Suprapubic skin (tissue), 4 donors: ENCODE measurements around the gene CFAP119. TPM values are rescaled to one million over a fixed set of nuclear protein-coding genes. Genes with fewer than 3 reads are reported as not detected.

Source experiments
- DNase-seq, 2 donors: peaks; one replicate each; pipeline ENCODE4 v3.0.0-alpha.2; 2019; ENCODE audit warnings: low spot score in 2 of 2
- H3K27ac ChIP-seq: fragments of 200-600 bp; sonication (generic); one replicate; pipeline ENCODE4 v1.5.1; 2019
- H3K27me3 ChIP-seq: fragments of 200-600 bp; sonication (generic); one replicate; pipeline ENCODE4 v1.5.1; 2019
- H3K36me3 ChIP-seq: fragments of 200-600 bp; sonication (generic); one replicate; pipeline ENCODE4 v1.5.1; 2019
- H3K4me1 ChIP-seq: fragments of 200-600 bp; sonication (generic); one replicate; pipeline ENCODE4 v1.5.1; 2019
- H3K4me3 ChIP-seq: fragments of 200-600 bp; sonication (generic); one replicate; pipeline ENCODE4 v1.5.1; 2019; ENCODE audit warnings: mild to moderate bottlenecking
- H3K9me3 ChIP-seq: fragments of 200-600 bp; sonication (generic); one replicate; pipeline ENCODE4 v1.5.1; 2019
- EP300 ChIP-seq: sonication (generic); formaldehyde crosslinking; IDR thresholded peaks from one replicate; pipeline ENCODE4 v1.6.1; 2017; ENCODE audit warnings: antibody characterized with exemption
- POLR2A ChIP-seq, 2 donors: fragments of 450-650 bp; IDR thresholded peaks; one replicate each; pipeline ENCODE4 v1.6.1; 2017; ENCODE audit warnings: antibody characterized with exemption in 2 of 2, mild to moderate bottlenecking in 2 of 2, moderate library complexity in 2 of 2
- POLR2AphosphoS5 ChIP-seq, 3 donors: sonication (generic); formaldehyde crosslinking; IDR thresholded peaks; one replicate each; pipeline ENCODE4 v1.6.1; 2017; ENCODE audit warnings: antibody characterized with exemption in 3 of 3
- WGBS: methylation state at CpG from one replicate; pipeline ENCODE4 v1.1.5; 2018; 5-methylcytosine and 5-hydroxymethylcytosine counted together
- total RNA-seq, 4 donors: library from RNA; depleted of rRNA; stranded (reverse); fragments of >200 nt; gene quantifications; one replicate each; pipeline ENCODE4 v1.1.0, GENCODE V29; 2016
- TF ChIP-seq, protein P1 (sequence below), 2 donors: fragments of 200-600 bp in 1 of 2; fragments of 450-650 bp in 1 of 2; sonication (generic) in 1 of 2; IDR thresholded peaks; one replicate each; pipeline ENCODE4 v1.5.1; 2016 to 2019; ENCODE audit warnings: antibody characterized with exemption in 2 of 2, mild to moderate bottlenecking in 1 of 2, moderate library complexity in 1 of 2

The CFAP119 gene
- total RNA-seq, 4 donors from 2014 or later: 3.8 to 6.7 (median 5.0) TPM

DNA sequence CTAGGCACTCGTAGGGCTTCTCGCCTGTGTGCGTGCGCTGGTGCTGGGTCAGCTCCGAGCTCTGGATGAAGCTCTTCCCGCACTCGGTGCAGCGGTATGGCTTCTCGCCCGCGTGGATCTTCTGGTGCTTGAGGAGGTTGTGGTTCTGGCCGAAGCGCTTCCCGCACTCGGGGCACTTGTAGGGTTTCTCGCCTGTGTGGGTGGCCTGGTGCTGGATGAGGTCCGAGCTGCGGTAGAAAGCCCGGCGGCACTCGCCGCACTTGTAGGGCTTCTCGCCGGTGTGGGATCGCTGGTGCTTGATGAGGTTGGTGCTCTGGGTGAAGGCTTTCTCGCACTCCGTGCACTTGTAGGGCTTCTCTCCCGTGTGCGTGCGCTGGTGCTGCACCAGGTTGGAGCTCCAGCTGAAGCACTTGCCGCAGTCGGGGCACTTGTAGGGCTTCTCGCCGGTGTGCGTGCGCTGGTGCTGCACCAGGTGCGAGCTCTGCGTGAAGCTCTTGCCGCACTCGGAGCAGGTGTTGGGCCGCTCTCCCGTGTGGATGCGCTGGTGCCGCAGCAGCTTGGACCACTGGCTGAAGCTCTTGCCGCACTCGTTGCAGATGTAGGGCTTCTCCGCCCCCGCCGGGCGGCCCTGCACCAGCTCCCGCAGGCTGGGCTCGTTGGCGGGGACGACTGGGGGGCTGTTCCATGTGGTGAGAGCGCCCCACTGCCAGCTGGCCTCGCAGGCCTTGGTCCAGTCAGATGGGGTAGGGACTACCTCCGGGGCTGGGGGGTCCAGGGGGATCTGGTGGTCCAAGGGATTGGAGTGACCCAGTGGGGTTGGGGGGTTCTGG lies 21.6 kb upstream of the CFAP119 start:
- H3K4me3 ChIP-seq: no peak overlapping the region

DNA sequence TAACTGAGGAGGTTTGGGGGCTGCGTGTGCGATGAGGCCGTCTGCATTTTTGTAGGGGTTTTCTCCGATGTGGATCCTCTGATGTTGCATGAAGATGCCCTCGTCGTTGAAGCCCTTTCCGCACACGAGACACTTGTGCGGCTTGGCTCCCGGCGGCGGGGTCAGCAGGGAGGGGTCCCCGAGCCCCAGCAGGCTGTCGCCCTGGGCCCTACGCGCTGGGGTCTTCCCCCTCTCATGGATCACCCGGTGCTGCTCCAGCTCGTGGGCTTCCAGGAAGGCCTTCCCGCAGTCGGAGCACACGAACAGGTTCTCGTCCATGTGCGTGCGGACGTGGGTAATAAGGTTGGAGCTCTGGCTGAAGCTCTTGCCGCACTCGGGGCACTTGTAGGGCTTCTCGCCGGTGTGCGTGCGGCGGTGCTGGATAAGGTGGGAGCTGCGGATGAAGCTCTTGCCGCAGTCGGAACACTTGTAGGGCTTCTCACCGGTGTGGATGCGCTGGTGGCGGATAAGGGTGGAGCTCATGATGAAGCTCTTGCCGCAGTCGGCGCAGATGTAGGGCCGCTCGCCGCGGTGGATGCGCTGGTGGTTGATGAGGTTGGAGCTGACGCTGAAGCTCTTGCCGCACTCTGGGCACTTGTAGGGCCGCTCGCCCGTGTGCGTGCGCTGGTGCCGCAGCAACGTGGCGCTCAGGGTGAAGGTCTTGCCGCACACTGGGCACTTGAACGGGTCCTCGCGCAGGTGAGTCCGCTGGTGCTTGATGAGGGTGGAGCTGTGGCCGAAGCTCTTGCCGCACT lies 20.8 kb upstream of the CFAP119 start:
- no peaks in the 10 kb centered on the region for H3K9me3 ChIP-seq
- WGBS: 94% methylated on average over 33 of the region's 63 CpGs
- peaks cover 23% of the 10 kb centered on the region for H3K4me1 ChIP-seq
- no peak overlapping the region for H3K27ac ChIP-seq
- peaks cover 38% of the 10 kb centered on the region for H3K36me3 ChIP-seq
- H3K27me3 ChIP-seq: no peaks in the 10 kb centered on the region
- no peak overlapping the region for H3K4me3 ChIP-seq
- DNase-seq: no peak
- TF ChIP-seq POLR2A (IDR thresholded peaks at IDR 0.05): no peak
- TF ChIP-seq, protein P1, sequence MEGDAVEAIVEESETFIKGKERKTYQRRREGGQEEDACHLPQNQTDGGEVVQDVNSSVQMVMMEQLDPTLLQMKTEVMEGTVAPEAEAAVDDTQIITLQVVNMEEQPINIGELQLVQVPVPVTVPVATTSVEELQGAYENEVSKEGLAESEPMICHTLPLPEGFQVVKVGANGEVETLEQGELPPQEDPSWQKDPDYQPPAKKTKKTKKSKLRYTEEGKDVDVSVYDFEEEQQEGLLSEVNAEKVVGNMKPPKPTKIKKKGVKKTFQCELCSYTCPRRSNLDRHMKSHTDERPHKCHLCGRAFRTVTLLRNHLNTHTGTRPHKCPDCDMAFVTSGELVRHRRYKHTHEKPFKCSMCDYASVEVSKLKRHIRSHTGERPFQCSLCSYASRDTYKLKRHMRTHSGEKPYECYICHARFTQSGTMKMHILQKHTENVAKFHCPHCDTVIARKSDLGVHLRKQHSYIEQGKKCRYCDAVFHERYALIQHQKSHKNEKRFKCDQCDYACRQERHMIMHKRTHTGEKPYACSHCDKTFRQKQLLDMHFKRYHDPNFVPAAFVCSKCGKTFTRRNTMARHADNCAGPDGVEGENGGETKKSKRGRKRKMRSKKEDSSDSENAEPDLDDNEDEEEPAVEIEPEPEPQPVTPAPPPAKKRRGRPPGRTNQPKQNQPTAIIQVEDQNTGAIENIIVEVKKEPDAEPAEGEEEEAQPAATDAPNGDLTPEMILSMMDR (IDR thresholded peaks at IDR 0.05): no peak
- no peak for TF ChIP-seq POLR2AphosphoS5 (IDR thresholded peaks at IDR 0.05)
- TF ChIP-seq EP300: no peak

More for the DNA sequence above, 21.6 kb upstream of the CFAP119 start:
- Histone ChIP-seq H3K36me3 (peaks cover 38% of the 10 kb centered on the region), H3K4me1 (peaks cover 27% of the 10 kb centered on the region), H3K9me3 (no peaks in the 10 kb centered on the region), H3K27ac (no peak overlapping the region), H3K27me3 (no peaks in the 10 kb centered on the region)
- no peak for DNase-seq
- WGBS: 94% methylated on average over 17 of the region's 57 CpGs
- TF ChIP-seq, protein P1 (IDR thresholded peaks at IDR 0.05): no peak
- no peak for TF ChIP-seq POLR2AphosphoS5 (IDR thresholded peaks at IDR 0.05)
- TF ChIP-seq POLR2A (IDR thresholded peaks at IDR 0.05): no peak
- TF ChIP-seq EP300: no peak

- H3K4me3 ChIP-seq: no peak overlapping the region
- WGBS: 83% methylated on average over 4 of the region's 4 CpGs
- H3K9me3 ChIP-seq: no peaks in the 10 kb centered on the region
- no peak for DNase-seq
- H3K27ac ChIP-seq: no peak overlapping the region
- H3K4me1 ChIP-seq: peaks cover 27% of the 10 kb centered on the region
- peaks cover 38% of the 10 kb centered on the region for H3K36me3 ChIP-seq
- H3K27me3 ChIP-seq: no peaks in the 10 kb centered on the region
- no peak for TF ChIP-seq EP300
- no peak for TF ChIP-seq POLR2A (IDR thresholded peaks at IDR 0.05)
- TF ChIP-seq POLR2AphosphoS5 (IDR thresholded peaks at IDR 0.05): no peak
- TF ChIP-seq, protein P1 (IDR thresholded peaks at IDR 0.05): no peak
Observed at GRCh38 chr16:30780549-30780948, 18.7 kb upstream of the CFAP119 start.

GRCh38 chr16:30780021-30780420 lies 18.2 kb upstream of the CFAP119 start:
- 96% methylated on average over 3 of the region's 3 CpGs for WGBS
- DNase-seq: no peak
- H3K4me3 ChIP-seq: no peak overlapping the region
- H3K36me3 ChIP-seq: peaks cover 38% of the 10 kb centered on the region
- H3K27ac ChIP-seq: no peak overlapping the region
- TF ChIP-seq, protein P1 (IDR thresholded peaks at IDR 0.05): no peak
- TF ChIP-seq POLR2AphosphoS5 (IDR thresholded peaks at IDR 0.05) (no peak), EP300 (no peak), POLR2A (IDR thresholded peaks at IDR 0.05) (no peak)
- H3K9me3 ChIP-seq: no peaks in the 10 kb centered on the region
- H3K27me3 ChIP-seq: no peaks in the 10 kb centered on the region
- H3K4me1 ChIP-seq: peaks cover 26% of the 10 kb centered on the region

DNA sequence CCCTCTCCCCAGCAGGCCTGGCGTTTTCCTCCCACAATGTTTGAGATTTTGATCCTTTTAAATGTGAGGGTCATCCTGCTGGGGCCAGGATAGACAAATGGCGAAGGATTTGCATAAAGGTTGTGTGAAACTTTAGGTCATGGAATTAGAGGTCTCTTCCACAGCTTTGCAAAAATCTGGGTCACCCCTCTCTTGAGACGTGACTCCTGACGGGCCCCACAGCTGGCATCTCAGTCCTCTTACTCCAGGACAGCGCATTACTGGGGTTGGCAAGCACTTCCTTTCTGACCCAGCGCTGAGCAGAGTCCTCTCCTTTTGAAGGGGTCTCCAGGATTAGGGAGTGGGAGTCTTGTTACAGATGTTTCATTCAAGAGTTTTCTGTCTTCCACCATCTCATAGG lies 17.7 kb upstream of the CFAP119 start:
- no peak for DNase-seq
- Histone ChIP-seq H3K9me3 (no peaks in the 10 kb centered on the region), H3K4me1 (peaks cover 29% of the 10 kb centered on the region), H3K36me3 (peaks cover 38% of the 10 kb centered on the region), H3K4me3 (no peak overlapping the region), H3K27me3 (no peaks in the 10 kb centered on the region), H3K27ac (no peak overlapping the region)
- TF ChIP-seq EP300 (no peak), POLR2A (IDR thresholded peaks at IDR 0.05) (no peak), POLR2AphosphoS5 (IDR thresholded peaks at IDR 0.05) (no peak)
- TF ChIP-seq, protein P1 (IDR thresholded peaks at IDR 0.05): no peak
- 85% methylated on average over 6 of the region's 6 CpGs for WGBS
